GM12801 (cell line): ENCODE results near the gene MTURN.

Experiments
- CTCF ChIP-seq: IDR thresholded peaks from one replicate; pipeline ENCODE4 v1.5.1; 2011; ENCODE audit warnings: control low read depth; ENCODE audit not compliant: insufficient read length; ENCODE audit errors: extremely low read depth

The MTURN gene

GRCh38 chr7:30136743-30137485, 2.1 kb downstream of the MTURN start:
- no peak for TF ChIP-seq CTCF

GRCh38 chr7:30139836-30140384, 5.1 kb downstream of the MTURN start:
- TF ChIP-seq CTCF = no peak

- TF ChIP-seq CTCF = no peak
Measured at GRCh38 chr7:30140456-30140855, 5.7 kb downstream of the MTURN start.

GRCh38 chr7:30142710-30143109, 7.9 kb downstream of the MTURN start:
- no peak for TF ChIP-seq CTCF

GRCh38 chr7:30143748-30144251, 9.0 kb downstream of the MTURN start:
- TF ChIP-seq CTCF = no peak

- TF ChIP-seq CTCF = no peak
Measured at GRCh38 chr7:30144657-30145306, 10.0 kb downstream of the MTURN start.

- no peak for TF ChIP-seq CTCF
Measured at GRCh38 chr7:30145426-30145970, 10.7 kb downstream of the MTURN start.
